AG09319 (cell line): ENCODE data around the gene ADGRG7.
"Not testable (repeated sequence)": the region's sequence is repeated elsewhere in the genome, so short reads cannot be mapped to it uniquely, and the experiment has no call there.

ENCODE experiments used
- DNase-seq: peaks from one replicate; pipeline ENCODE4 v3.0.0-alpha.2; 2010; ENCODE audit warnings: low read depth; ENCODE audit errors: extremely low read depth
- TF ChIP-seq, protein P1 (sequence below): IDR thresholded peaks from 2 replicates; pipeline ENCODE4 v1.5.1; 2011; ENCODE audit warnings: low read depth, mild to moderate bottlenecking, inconsistent platforms, low read length, moderate library complexity

The ADGRG7 gene

DNA sequence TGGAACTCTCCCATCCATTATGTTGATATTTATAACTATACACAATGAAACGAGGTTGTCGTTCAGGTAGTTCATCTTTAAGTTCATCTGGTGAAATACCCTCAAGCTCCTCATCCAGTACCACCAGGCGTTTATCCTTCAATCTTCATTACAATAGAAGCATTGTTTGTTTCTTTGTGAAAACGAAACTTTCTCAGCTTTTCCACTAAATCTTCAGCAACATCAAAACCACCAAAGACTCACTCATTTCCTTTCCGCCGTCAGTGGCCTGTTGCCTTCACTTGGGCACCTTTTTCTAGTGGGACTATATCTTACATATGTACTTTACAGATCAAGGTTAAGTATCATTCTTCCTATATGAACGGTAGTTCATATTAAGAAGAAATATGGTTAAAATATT is 55.8 kb downstream of the ADGRG7 start:
- no peak for DNase-seq

DNA sequence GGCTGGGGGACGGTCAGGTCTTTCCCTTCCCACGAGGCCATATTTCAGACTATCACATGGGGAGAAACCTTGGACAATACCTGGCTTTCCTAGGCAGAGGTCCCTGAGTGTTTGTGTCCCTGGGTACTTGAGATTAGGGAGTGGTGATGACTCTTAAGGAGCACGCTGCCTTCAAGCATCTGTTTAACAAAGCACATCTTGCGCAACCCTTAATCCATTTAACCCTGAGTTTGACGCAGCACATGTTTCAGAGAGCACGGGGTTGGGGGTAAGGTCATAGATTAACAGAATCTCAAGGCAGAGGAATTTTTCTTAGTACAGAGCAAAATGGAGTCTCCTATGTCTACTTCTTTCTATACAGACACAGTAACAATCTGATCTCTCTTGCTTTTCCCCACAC is 57.3 kb downstream of the ADGRG7 start:
- not testable (repeated sequence) for DNase-seq

More for the DNA sequence above, 55.8 kb downstream of the ADGRG7 start:
- TF ChIP-seq, protein P1, sequence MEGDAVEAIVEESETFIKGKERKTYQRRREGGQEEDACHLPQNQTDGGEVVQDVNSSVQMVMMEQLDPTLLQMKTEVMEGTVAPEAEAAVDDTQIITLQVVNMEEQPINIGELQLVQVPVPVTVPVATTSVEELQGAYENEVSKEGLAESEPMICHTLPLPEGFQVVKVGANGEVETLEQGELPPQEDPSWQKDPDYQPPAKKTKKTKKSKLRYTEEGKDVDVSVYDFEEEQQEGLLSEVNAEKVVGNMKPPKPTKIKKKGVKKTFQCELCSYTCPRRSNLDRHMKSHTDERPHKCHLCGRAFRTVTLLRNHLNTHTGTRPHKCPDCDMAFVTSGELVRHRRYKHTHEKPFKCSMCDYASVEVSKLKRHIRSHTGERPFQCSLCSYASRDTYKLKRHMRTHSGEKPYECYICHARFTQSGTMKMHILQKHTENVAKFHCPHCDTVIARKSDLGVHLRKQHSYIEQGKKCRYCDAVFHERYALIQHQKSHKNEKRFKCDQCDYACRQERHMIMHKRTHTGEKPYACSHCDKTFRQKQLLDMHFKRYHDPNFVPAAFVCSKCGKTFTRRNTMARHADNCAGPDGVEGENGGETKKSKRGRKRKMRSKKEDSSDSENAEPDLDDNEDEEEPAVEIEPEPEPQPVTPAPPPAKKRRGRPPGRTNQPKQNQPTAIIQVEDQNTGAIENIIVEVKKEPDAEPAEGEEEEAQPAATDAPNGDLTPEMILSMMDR = no peak

DNA sequence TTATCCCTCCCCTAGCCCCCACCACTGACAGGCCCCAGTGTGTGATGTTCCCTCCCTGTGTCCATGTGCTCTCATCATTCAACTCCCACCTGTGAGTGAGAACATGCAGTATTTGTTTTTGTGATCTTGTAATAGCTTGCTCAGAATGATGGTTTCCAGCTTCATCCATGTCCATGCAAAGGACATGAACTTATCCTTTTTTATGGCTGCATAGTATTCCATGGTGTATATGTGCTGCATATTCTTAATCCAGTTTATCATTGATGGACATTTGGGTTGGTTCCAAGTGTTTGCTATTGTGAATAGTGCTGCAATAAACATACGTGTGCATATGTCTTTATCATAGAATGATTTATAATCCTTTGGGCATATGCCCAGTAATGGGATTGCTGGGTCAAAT is 57.9 kb downstream of the ADGRG7 start:
- not testable (repeated sequence) for DNase-seq

DNA sequence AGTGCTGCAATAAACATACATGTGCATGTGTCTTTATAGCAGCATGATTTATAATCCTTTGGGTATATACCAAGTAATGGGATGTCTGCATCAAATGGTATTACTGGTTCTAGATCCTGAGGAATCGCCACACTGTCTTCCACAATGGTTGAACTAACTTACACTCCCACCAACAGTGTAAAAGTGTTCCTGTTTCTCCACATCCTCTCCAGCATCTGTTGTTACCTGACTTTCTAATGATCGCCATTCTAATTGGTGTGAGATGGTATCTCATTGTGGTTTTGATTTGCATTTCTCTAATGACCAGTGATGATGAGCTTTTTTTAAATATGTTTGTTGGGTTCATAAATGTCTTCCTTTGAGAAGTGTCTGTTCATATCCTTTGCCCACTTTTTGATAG is 61.6 kb downstream of the ADGRG7 start:
- DNase-seq = not testable (repeated sequence)

DNA sequence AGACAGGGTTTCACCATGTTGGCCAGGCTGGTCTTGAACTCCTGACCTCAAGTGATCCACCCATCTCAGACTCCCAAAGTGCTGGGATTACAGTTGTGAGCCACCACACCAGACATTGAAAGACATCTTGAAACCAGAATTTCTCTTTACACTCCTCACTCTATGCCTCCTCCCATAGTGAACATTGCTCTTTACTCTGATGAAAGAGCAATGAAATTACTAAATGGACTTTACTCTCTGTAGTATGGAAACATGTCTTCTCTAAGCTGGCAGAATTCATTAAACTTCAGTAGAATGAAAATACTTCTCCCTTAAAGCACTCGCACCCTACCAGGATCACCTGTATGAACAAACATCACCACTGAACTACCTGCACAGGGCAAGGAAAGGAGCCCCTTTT is 72.1 kb downstream of the ADGRG7 start:
- DNase-seq = no peak

DNA sequence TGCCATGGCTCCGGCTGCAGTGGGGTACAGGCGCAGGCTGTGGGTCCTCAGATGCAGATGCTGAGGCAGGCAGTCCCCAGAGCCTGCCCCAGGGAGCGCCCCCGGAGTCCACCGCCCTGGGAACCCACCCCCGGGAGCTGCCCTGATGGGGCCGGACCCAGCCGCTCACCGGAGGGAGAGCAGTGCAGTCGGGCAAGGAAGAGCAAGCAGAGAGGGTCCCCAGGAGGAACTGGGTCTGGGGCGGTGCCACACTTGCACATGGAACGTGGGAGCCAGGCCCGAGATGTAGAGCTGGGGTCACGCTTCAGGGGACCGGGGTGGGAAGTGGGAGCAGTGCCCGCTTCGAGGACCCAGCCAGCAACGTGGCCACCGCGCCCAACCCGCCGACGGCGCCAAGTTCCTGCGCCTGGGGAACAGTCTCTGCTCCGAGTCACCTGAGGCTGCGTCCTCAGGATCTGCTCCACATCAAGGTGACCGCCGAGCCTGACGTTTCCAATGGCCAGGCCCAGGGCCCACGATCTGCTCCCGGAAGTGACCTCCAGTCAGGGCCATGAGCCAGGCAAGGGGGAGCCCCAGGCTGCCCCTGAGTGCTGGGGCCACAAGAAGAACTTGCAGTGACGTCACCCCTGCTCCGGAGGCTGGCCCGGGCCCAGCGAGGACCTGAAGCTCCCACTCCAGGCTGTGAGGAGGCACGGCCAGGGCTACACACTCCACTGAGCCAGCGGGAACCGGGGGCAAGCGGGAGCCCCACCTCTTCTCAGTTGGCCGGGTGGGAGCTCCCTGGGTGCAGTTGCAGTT is 72.9 kb downstream of the ADGRG7 start:
- TF ChIP-seq, protein P1 = no peak
- DNase-seq = no peak

More for the DNA sequence above, 72.1 kb downstream of the ADGRG7 start:
- TF ChIP-seq, protein P1 = no peak

DNA sequence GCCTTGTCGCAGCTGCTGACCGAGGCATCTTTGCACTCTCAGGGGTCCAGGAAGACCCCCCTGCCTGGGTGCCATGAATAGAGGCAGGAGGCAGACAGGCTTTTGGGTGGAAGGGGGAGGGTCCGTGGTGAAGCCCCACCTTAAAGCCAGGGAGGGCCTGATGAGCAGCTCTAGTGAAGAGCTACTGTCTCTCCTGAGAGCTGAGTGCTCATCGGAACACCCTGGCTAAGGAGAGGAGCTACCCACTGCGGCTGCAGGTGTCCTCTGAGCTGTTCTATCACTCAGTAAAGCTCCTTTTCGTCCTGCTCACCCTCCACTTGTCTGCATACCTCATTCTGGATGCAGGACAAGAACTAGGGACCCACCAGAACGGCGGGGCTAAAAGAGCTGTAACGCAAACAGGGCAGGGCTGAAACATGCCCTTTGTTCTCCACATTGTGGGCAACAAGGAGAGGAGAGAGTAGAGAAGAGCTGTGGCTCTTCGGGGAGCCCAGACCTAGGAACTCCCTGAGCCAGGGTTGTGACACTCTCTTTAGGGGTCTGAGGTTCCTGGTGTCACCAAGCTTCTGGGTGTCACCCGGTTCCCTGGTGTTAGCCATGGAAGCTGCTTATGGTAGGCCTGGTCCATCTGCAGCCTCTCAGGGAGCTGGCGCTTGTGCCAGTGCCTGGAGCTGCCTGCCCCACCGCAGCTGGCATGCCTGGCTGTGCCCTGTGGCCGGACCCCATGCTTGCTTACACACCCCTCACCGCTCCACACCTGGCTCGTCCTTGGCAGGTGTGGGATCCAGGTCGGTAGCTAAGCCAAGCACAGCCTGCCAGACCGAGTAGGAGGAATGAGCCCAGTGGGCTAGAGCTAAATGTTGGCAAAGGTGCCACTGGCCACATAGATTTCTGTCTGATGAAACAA is 73.7 kb downstream of the ADGRG7 start:
- DNase-seq = no peak
- TF ChIP-seq, protein P1 = no peak

DNA sequence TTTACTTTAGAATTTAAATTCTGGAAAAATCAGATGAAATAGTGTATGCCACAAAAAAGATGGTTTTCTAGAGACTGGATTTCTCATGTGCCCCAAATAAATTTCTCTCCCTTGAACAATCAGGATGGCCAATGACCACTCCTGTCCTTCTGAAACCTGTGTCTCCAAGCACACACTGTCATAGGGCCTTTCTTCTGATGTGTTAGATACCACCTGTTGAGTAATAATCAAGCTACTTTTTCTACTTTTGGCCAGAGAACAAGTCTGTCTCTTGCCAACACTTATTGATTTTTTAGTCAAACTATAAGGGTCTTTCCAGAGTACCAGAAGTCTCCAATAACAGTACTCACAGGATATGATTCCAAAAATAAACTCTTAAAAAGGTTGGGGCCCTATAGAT is 83.8 kb downstream of the ADGRG7 start:
- TF ChIP-seq, protein P1 = no peak
- DNase-seq = no peak
